ENCODE results near the gene NFKBIB. TPM values are rescaled to one million over a fixed set of nuclear protein-coding genes. Genes with fewer than 3 reads are reported as not detected.

NFKBIB gene
- total and polyA plus RNA-seq, 2 of the 13 experiments (the other 11 are each of a cell fraction or from before 2014, with no cell fraction given): 8.6 to 14.9 TPM

DNA sequence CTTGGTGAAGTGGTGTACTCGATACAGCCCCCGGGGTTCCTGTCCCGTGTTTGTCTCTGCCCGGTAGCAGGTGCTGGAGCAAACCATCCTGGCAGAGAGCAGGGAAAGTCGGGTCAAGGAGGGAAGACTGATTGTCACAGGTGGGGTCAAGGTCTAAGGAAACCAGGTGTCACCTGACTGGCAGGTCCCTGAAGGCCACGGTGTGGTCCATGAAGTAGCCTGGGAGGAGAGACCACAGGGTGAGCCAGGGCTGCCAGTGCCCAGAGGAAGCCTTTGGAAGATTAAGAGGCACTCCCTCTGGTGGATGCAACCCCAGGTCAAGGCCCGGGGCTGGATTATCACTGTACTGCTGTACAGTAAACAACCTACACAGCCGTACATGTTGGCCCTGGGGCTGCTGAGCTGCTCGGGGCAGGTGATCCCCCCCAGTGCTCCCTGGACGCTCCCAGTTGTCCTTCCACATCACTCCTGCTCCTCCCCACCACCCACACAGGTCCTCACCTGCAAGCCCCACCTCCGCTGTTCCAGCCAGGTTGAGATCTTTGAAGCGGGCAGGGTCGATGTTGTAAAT, 18.2 kb downstream of the NFKBIB start (continued):
- TF ChIP-seq, protein P1, sequence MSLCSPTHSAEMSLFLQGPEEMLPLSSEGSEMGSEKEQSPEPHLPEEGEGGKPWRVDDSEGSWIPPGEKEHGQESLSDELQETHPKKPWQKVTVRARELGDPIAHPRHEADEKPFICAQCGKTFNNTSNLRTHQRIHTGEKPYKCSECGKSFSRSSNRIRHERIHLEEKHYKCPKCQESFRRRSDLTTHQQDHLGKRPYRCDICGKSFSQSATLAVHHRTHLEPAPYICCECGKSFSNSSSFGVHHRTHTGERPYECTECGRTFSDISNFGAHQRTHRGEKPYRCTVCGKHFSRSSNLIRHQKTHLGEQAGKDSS (CRISPR knock-in tag; IDR thresholded peaks at IDR 0.05; ENCODE audit: borderline replicate concordance, low read depth): peak; percentile 23; the same call in 1 of the 2 replicates
- peak; percentile 68 for TF ChIP-seq SMC3 (IDR thresholded peaks at IDR 0.05; ENCODE audit: low read length)
- TF ChIP-seq SRF (IDR thresholded peaks at IDR 0.05; ENCODE audit: low read depth, low read length): no peak
- TF ChIP-seq, protein P2, sequence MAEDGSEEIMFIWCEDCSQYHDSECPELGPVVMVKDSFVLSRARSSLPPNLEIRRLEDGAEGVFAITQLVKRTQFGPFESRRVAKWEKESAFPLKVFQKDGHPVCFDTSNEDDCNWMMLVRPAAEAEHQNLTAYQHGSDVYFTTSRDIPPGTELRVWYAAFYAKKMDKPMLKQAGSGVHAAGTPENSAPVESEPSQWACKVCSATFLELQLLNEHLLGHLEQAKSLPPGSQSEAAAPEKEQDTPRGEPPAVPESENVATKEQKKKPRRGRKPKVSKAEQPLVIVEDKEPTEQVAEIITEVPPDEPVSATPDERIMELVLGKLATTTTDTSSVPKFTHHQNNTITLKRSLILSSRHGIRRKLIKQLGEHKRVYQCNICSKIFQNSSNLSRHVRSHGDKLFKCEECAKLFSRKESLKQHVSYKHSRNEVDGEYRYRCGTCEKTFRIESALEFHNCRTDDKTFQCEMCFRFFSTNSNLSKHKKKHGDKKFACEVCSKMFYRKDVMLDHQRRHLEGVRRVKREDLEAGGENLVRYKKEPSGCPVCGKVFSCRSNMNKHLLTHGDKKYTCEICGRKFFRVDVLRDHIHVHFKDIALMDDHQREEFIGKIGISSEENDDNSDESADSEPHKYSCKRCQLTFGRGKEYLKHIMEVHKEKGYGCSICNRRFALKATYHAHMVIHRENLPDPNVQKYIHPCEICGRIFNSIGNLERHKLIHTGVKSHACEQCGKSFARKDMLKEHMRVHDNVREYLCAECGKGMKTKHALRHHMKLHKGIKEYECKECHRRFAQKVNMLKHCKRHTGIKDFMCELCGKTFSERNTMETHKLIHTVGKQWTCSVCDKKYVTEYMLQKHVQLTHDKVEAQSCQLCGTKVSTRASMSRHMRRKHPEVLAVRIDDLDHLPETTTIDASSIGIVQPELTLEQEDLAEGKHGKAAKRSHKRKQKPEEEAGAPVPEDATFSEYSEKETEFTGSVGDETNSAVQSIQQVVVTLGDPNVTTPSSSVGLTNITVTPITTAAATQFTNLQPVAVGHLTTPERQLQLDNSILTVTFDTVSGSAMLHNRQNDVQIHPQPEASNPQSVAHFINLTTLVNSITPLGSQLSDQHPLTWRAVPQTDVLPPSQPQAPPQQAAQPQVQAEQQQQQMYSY (CRISPR knock-in tag; IDR thresholded peaks at IDR 0.05): no peak
- no peak for TF ChIP-seq ZNF878 (CRISPR knock-in tag; IDR thresholded peaks at IDR 0.05)
- TF ChIP-seq MTA3 (CRISPR knock-in tag; IDR thresholded peaks at IDR 0.05): no peak
- no peak for TF ChIP-seq MEF2D (CRISPR knock-in tag; IDR thresholded peaks at IDR 0.05)
- no peak for TF ChIP-seq ZNF619 (CRISPR knock-in tag; IDR thresholded peaks at IDR 0.05)
- TF ChIP-seq ZSCAN22 (CRISPR knock-in tag; IDR thresholded peaks at IDR 0.05): no peak
- no peak for TF ChIP-seq ZNF382 (CRISPR knock-in tag; IDR thresholded peaks at IDR 0.05; ENCODE audit: borderline replicate concordance)
- TF ChIP-seq STAG1 (CRISPR knock-in tag; IDR thresholded peaks at IDR 0.05): peak; percentile 72
- TF ChIP-seq PHF8 (CRISPR knock-in tag; IDR thresholded peaks at IDR 0.05): no peak
- TF ChIP-seq GFI1 (CRISPR knock-in tag; IDR thresholded peaks at IDR 0.05; ENCODE audit: borderline replicate concordance): no peak
- TF ChIP-seq FOXJ3 (CRISPR knock-in tag; IDR thresholded peaks at IDR 0.05; ENCODE audit: borderline replicate concordance): no peak
- no peak for TF ChIP-seq ZNF543 (CRISPR knock-in tag; IDR thresholded peaks at IDR 0.05)
- 0 out of 2 replicates have a peak, but pooled peaks have one; percentile 23 for TF ChIP-seq HNF4A (CRISPR knock-in tag; IDR thresholded peaks at IDR 0.05)
- TF ChIP-seq, protein P3, sequence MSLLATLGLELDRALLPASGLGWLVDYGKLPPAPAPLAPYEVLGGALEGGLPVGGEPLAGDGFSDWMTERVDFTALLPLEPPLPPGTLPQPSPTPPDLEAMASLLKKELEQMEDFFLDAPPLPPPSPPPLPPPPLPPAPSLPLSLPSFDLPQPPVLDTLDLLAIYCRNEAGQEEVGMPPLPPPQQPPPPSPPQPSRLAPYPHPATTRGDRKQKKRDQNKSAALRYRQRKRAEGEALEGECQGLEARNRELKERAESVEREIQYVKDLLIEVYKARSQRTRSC (CRISPR knock-in tag; IDR thresholded peaks at IDR 0.05; ENCODE audit: low read depth): no peak
